ENCODE data around the gene HLCS.

Gene HLCS

GRCh38 chr21:36848730-36849274 is 117.7 kb downstream of the HLCS start:
- TF ChIP-seq CTCF (conservative IDR thresholded peaks at IDR 0.05; ENCODE audit: low read length) (no peak), EZH2phosphoT487 (IDR thresholded peaks at IDR 0.05; ENCODE audit: borderline replicate concordance) (no peak)
- no peak overlapping the region for H2AFZ ChIP-seq (ENCODE audit: low read length)
- peaks cover 8% of the 10 kb centered on the region for H3K4me1 ChIP-seq (ENCODE audit: insufficient read depth, low read length, poor library complexity, severe bottlenecking)
- no peaks in the 10 kb centered on the region for H3K9me2 ChIP-seq (replicated peaks; ENCODE audit: low read depth, low read length)
- H4K20me1 ChIP-seq (ENCODE audit: insufficient read depth, low read length, poor library complexity, severe bottlenecking) = no peaks in the 10 kb centered on the region
- H3K27me3 ChIP-seq (ENCODE audit: insufficient read depth, low read length, poor library complexity, severe bottlenecking) = no peaks in the 10 kb centered on the region
- no peak overlapping the region for H3K9ac ChIP-seq (ENCODE audit: low read depth, low read length, poor library complexity, severe bottlenecking)
- H3K4me2 ChIP-seq (ENCODE audit: low read depth, low read length, poor library complexity, severe bottlenecking) = no peak overlapping the region
- H3K79me2 ChIP-seq (ENCODE audit: insufficient read depth, low read length) = no peaks in the 10 kb centered on the region
- H3F3A ChIP-seq (ENCODE audit: low read depth) = no peaks in the 10 kb centered on the region
- H3K4me3 ChIP-seq (ENCODE audit: low read length, poor library complexity, severe bottlenecking) = no peak overlapping the region
- no peaks in the 10 kb centered on the region for H3K36me3 ChIP-seq (ENCODE audit: insufficient read depth, low read length)
- H3K9me3 ChIP-seq (ENCODE audit: insufficient read depth, low read depth, low read length) = no peaks in the 10 kb centered on the region

- Histone ChIP-seq H3K79me2 (ENCODE audit: insufficient read depth, low read length) (no peaks in the 10 kb centered on the region), H3K4me1 (ENCODE audit: insufficient read depth, low read length, poor library complexity, severe bottlenecking) (peaks cover 8% of the 10 kb centered on the region), H3K9ac (ENCODE audit: low read depth, low read length, poor library complexity, severe bottlenecking) (no peak overlapping the region), H3K27me3 (ENCODE audit: insufficient read depth, low read length, poor library complexity, severe bottlenecking) (no peaks in the 10 kb centered on the region), H4K20me1 (ENCODE audit: insufficient read depth, low read length, poor library complexity, severe bottlenecking) (no peaks in the 10 kb centered on the region), H3K9me2 (replicated peaks; ENCODE audit: low read depth, low read length) (no peaks in the 10 kb centered on the region), H3K4me2 (ENCODE audit: low read depth, low read length, poor library complexity, severe bottlenecking) (no peak overlapping the region), H3F3A (ENCODE audit: low read depth) (no peaks in the 10 kb centered on the region), H3K36me3 (ENCODE audit: insufficient read depth, low read length) (no peaks in the 10 kb centered on the region), H3K4me3 (ENCODE audit: low read length, poor library complexity, severe bottlenecking) (no peak overlapping the region), H3K9me3 (ENCODE audit: insufficient read depth, low read depth, low read length) (no peaks in the 10 kb centered on the region), H2AFZ (ENCODE audit: low read length) (no peak overlapping the region)
- no peak for TF ChIP-seq CTCF (conservative IDR thresholded peaks at IDR 0.05; ENCODE audit: low read length)
- no peak for TF ChIP-seq EZH2phosphoT487 (IDR thresholded peaks at IDR 0.05; ENCODE audit: borderline replicate concordance)
These were observed 119.3 kb downstream of the HLCS start for GRCh38 chr21:36847189-36847588.

GRCh38 chr21:36846631-36847030 is 119.8 kb downstream of the HLCS start:
- Histone ChIP-seq H3K9ac (ENCODE audit: low read depth, low read length, poor library complexity, severe bottlenecking) (no peak overlapping the region), H3K79me2 (ENCODE audit: insufficient read depth, low read length) (no peaks in the 10 kb centered on the region), H3K9me2 (replicated peaks; ENCODE audit: low read depth, low read length) (no peaks in the 10 kb centered on the region), H3K36me3 (ENCODE audit: insufficient read depth, low read length) (no peaks in the 10 kb centered on the region), H3K4me2 (ENCODE audit: low read depth, low read length, poor library complexity, severe bottlenecking) (no peak overlapping the region), H3K9me3 (ENCODE audit: insufficient read depth, low read depth, low read length) (no peaks in the 10 kb centered on the region), H3K4me3 (ENCODE audit: low read length, poor library complexity, severe bottlenecking) (no peak overlapping the region), H3K27me3 (ENCODE audit: insufficient read depth, low read length, poor library complexity, severe bottlenecking) (no peaks in the 10 kb centered on the region), H4K20me1 (ENCODE audit: insufficient read depth, low read length, poor library complexity, severe bottlenecking) (no peaks in the 10 kb centered on the region), H3K4me1 (ENCODE audit: insufficient read depth, low read length, poor library complexity, severe bottlenecking) (peaks cover 8% of the 10 kb centered on the region), H2AFZ (ENCODE audit: low read length) (no peak overlapping the region), H3F3A (ENCODE audit: low read depth) (no peaks in the 10 kb centered on the region)
- TF ChIP-seq CTCF (conservative IDR thresholded peaks at IDR 0.05; ENCODE audit: low read length) (no peak), EZH2phosphoT487 (IDR thresholded peaks at IDR 0.05; ENCODE audit: borderline replicate concordance) (no peak)

All from Loucy (cell line).